ENCODE measurements around the gene TRIM61.
A peak's percentile ranks its signal among the peaks of the same experiment; 100 is the strongest.
"Not testable (repeated sequence)": the region's sequence is repeated elsewhere in the genome, so short reads cannot be mapped to it uniquely, and the experiment has no call there.

The TRIM61 gene

GRCh38 chr4:164956766-164957643 lies 20.5 kb downstream of the TRIM61 start:
- DNase-seq = peak; percentile 64 to 80

- no peak for DNase-seq
Observed at GRCh38 chr4:164955107-164955805, 22.2 kb downstream of the TRIM61 start.

- DNase-seq = no peak
Observed at GRCh38 chr4:164952551-164952950, 24.9 kb downstream of the TRIM61 start.

- DNase-seq = no peak
Observed at GRCh38 chr4:164949448-164950143, 27.9 kb downstream of the TRIM61 start.

GRCh38 chr4:164948975-164949374 lies 28.5 kb downstream of the TRIM61 start:
- DNase-seq = no peak

- not testable (repeated sequence) for DNase-seq
Observed at GRCh38 chr4:164948006-164948405, 29.5 kb downstream of the TRIM61 start.

GRCh38 chr4:164946810-164947209 lies 30.6 kb downstream of the TRIM61 start:
- DNase-seq = no peak

GRCh38 chr4:164945146-164945545 lies 32.3 kb downstream of the TRIM61 start:
- no peak for DNase-seq

- DNase-seq = no peak
Observed at GRCh38 chr4:164943192-164943591, 34.3 kb downstream of the TRIM61 start.

GRCh38 chr4:164937576-164938270 lies 39.7 kb downstream of the TRIM61 start:
- no peak for DNase-seq

GRCh38 chr4:164935865-164936606 lies 41.4 kb downstream of the TRIM61 start:
- not testable (repeated sequence) for DNase-seq

GRCh38 chr4:164935363-164935762 lies 42.1 kb downstream of the TRIM61 start:
- DNase-seq = no peak

- DNase-seq = no peak
Observed at GRCh38 chr4:164933244-164933643, 44.2 kb downstream of the TRIM61 start.

- no peak for DNase-seq
Observed at GRCh38 chr4:164931551-164932324, 45.7 kb downstream of the TRIM61 start.

GRCh38 chr4:164930647-164931046 lies 46.8 kb downstream of the TRIM61 start:
- DNase-seq = no peak

- DNase-seq = not testable (repeated sequence)
Observed at GRCh38 chr4:164927101-164927500, 50.4 kb downstream of the TRIM61 start.

- DNase-seq = no peak
Observed at GRCh38 chr4:164926301-164926700, 51.2 kb downstream of the TRIM61 start.

- DNase-seq = no peak
Observed at GRCh38 chr4:164924670-164925238, 52.7 kb downstream of the TRIM61 start.

- no peak for DNase-seq
Observed at GRCh38 chr4:164918956-164919355, 58.5 kb downstream of the TRIM61 start.

All from NCI-H1930 (cell line).